ENCODE data around the gene ARRDC4. TPM values are rescaled to one million over a fixed set of nuclear protein-coding genes. Genes with fewer than 3 reads are reported as not detected.

Gene ARRDC4
- total RNA-seq, 1 donor from 2014 or later, result 5.5 TPM

GRCh38 chr15:97930230-97930629, 30.3 kb upstream of the ARRDC4 start:
- DNase-seq (ENCODE audit: low spot score), result no peak
- Mint-ChIP-seq H3K27me3 (ENCODE audit: low read depth) (no peaks in the 10 kb centered on the region), H3K36me3 (ENCODE audit: low read depth) (no peaks in the 10 kb centered on the region), H3K4me1 (ENCODE audit: low read depth) (no peaks in the 10 kb centered on the region), H3K4me3 (ENCODE audit: unreplicated experiment) (no peak overlapping the region), H3K27ac (ENCODE audit: unreplicated experiment) (no peak overlapping the region), H3K9me3 (ENCODE audit: low read depth) (peaks cover 13% of the 10 kb centered on the region)
- no peak for TF ChIP-seq CTCF (IDR thresholded peaks at IDR 0.05)

GRCh38 chr15:97931314-97931713, 29.2 kb upstream of the ARRDC4 start:
- Mint-ChIP-seq H3K27ac (ENCODE audit: unreplicated experiment) (no peak overlapping the region), H3K36me3 (ENCODE audit: low read depth) (no peaks in the 10 kb centered on the region), H3K9me3 (ENCODE audit: low read depth) (peaks cover 16% of the 10 kb centered on the region), H3K27me3 (ENCODE audit: low read depth) (no peaks in the 10 kb centered on the region), H3K4me3 (ENCODE audit: unreplicated experiment) (no peak overlapping the region), H3K4me1 (ENCODE audit: low read depth) (no peaks in the 10 kb centered on the region)
- TF ChIP-seq CTCF (IDR thresholded peaks at IDR 0.05), result no peak
- DNase-seq (ENCODE audit: low spot score), result no peak

GRCh38 chr15:97933589-97933988, 26.9 kb upstream of the ARRDC4 start:
- no peak for TF ChIP-seq CTCF (IDR thresholded peaks at IDR 0.05)
- H3K4me1 Mint-ChIP-seq (ENCODE audit: low read depth), result no peaks in the 10 kb centered on the region
- H3K4me3 Mint-ChIP-seq (ENCODE audit: unreplicated experiment), result no peak overlapping the region
- H3K36me3 Mint-ChIP-seq (ENCODE audit: low read depth), result no peaks in the 10 kb centered on the region
- peaks cover 3% of the 10 kb centered on the region for H3K27me3 Mint-ChIP-seq (ENCODE audit: low read depth)
- DNase-seq (ENCODE audit: low spot score), result no peak
- no peak overlapping the region for H3K27ac Mint-ChIP-seq (ENCODE audit: unreplicated experiment)
- peaks cover 13% of the 10 kb centered on the region for H3K9me3 Mint-ChIP-seq (ENCODE audit: low read depth)

- no peak for DNase-seq (ENCODE audit: low spot score)
- peaks cover 3% of the 10 kb centered on the region for H3K27me3 Mint-ChIP-seq (ENCODE audit: low read depth)
- peaks cover 2% of the 10 kb centered on the region for H3K9me3 Mint-ChIP-seq (ENCODE audit: low read depth)
- H3K27ac Mint-ChIP-seq (ENCODE audit: unreplicated experiment), result no peak overlapping the region
- H3K36me3 Mint-ChIP-seq (ENCODE audit: low read depth), result no peaks in the 10 kb centered on the region
- H3K4me3 Mint-ChIP-seq (ENCODE audit: unreplicated experiment), result no peak overlapping the region
- no peak for TF ChIP-seq CTCF (IDR thresholded peaks at IDR 0.05)
- no peaks in the 10 kb centered on the region for H3K4me1 Mint-ChIP-seq (ENCODE audit: low read depth)
Measured at GRCh38 chr15:97940993-97941392, 19.5 kb upstream of the ARRDC4 start.

- Mint-ChIP-seq H3K4me3 (ENCODE audit: unreplicated experiment) (no peak overlapping the region), H3K9me3 (ENCODE audit: low read depth) (no peaks in the 10 kb centered on the region), H3K27ac (ENCODE audit: unreplicated experiment) (no peak overlapping the region), H3K27me3 (ENCODE audit: low read depth) (peaks cover 3% of the 10 kb centered on the region), H3K4me1 (ENCODE audit: low read depth) (no peaks in the 10 kb centered on the region), H3K36me3 (ENCODE audit: low read depth) (no peaks in the 10 kb centered on the region)
- DNase-seq (ENCODE audit: low spot score), result no peak
- TF ChIP-seq CTCF (IDR thresholded peaks at IDR 0.05), result no peak
Measured at GRCh38 chr15:97941572-97941971, 18.9 kb upstream of the ARRDC4 start.
